GM19372 (cell line): Measurements from ENCODE around the gene HAUS7.
A peak's percentile ranks its signal among the peaks of the same experiment; 100 is the strongest.
"Not testable (repeated sequence)": the region's sequence is repeated elsewhere in the genome, so short reads cannot be mapped to it uniquely, and the experiment has no call there.

Source experiments
- ATAC-seq: cut with Tn5 transposase; IDR thresholded peaks from one replicate; pipeline ENCODE4 v1.9.1; 2021; ENCODE audit warnings: mild to moderate bottlenecking, low read depth, moderate library complexity; ENCODE audit not compliant: unreplicated experiment

The HAUS7 gene

GRCh38 chrX:153412746-153413720, 57.3 kb downstream of the HAUS7 start:
- no peak for ATAC-seq

GRCh38 chrX:153411988-153412574, 58.3 kb downstream of the HAUS7 start:
- ATAC-seq = no peak

GRCh38 chrX:153411255-153411987, 59.0 kb downstream of the HAUS7 start, which contains the start of gene ZFP92:
TSS of gene ZFP92 (plus strand) at chrX:153411472. CDS start at chrX:153418323, 6,851 bp downstream.
- peak; percentile 66 for ATAC-seq

GRCh38 chrX:153410888-153411254, 59.5 kb downstream of the HAUS7 start:
- ATAC-seq = no peak

GRCh38 chrX:153410373-153410772, 60.0 kb downstream of the HAUS7 start:
- ATAC-seq = no peak

GRCh38 chrX:153409414-153410101, 60.8 kb downstream of the HAUS7 start:
- no peak for ATAC-seq

- no peak for ATAC-seq
These were observed 61.5 kb downstream of the HAUS7 start for GRCh38 chrX:153408871-153409351.

- no peak for ATAC-seq
These were observed 62.1 kb downstream of the HAUS7 start for GRCh38 chrX:153408221-153408721.

- ATAC-seq = no peak
These were observed 62.6 kb downstream of the HAUS7 start for GRCh38 chrX:153407736-153408135.

- no peak for ATAC-seq
These were observed 63.5 kb downstream of the HAUS7 start for GRCh38 chrX:153406903-153407302.

- no peak for ATAC-seq
These were observed 64.4 kb downstream of the HAUS7 start for GRCh38 chrX:153406011-153406410.

GRCh38 chrX:153405426-153405825, 65.0 kb downstream of the HAUS7 start:
- ATAC-seq = no peak

- not testable (repeated sequence) for ATAC-seq
These were observed 66.0 kb downstream of the HAUS7 start for GRCh38 chrX:153404333-153404732.

- no peak for ATAC-seq
These were observed 69.1 kb downstream of the HAUS7 start, which contains the start of gene PNMA6E for GRCh38 chrX:153401133-153401764. TSS of gene PNMA6E (minus strand) at chrX:153401350. CDS start at chrX:153398849, 2,501 bp downstream.

GRCh38 chrX:153400146-153401132, 69.9 kb downstream of the HAUS7 start:
- no peak for ATAC-seq

- ATAC-seq = no peak
These were observed 72.0 kb downstream of the HAUS7 start for GRCh38 chrX:153398275-153398960.
